Fibroblast of mammary gland (primary cell): ENCODE measurements around the gene IQGAP2.

Source experiments
- DNase-seq: peaks from one replicate; pipeline ENCODE4 v3.0.0-alpha.2; 2010; ENCODE audit warnings: low read depth
- H3K4me3 ChIP-seq: 2 replicates; pipeline ENCODE4 v1.5.1; 2011; ENCODE audit warnings: low read depth, mild to moderate bottlenecking, low read length, moderate library complexity; ENCODE audit not compliant: control insufficient read depth
- CTCF ChIP-seq: conservative IDR thresholded peaks from 2 replicates; pipeline ENCODE4 v1.5.1; 2011; ENCODE audit warnings: low read depth, low read length, inconsistent platforms; ENCODE audit not compliant: control insufficient read depth, insufficient read depth

IQGAP2 gene

GRCh38 chr5:76402251-76402885, 717 bp upstream of the IQGAP2 start:
- no peak for TF ChIP-seq CTCF
- peak overlapping the region; percentile 31 for H3K4me3 ChIP-seq

GRCh38 chr5:76403766-76404222, 709 bp downstream of the IQGAP2 start:
- TF ChIP-seq CTCF = no peak
- H3K4me3 ChIP-seq = no peak overlapping the region
- DNase-seq = no peak

More at GRCh38 chr5:76402251-76402885, 717 bp upstream of the IQGAP2 start:
- DNase-seq = no peak

GRCh38 chr5:76404223-76405211, 1.4 kb downstream of the IQGAP2 start:
- no peak for TF ChIP-seq CTCF
- H3K4me3 ChIP-seq = no peak overlapping the region
- DNase-seq = no peak

- no peak for DNase-seq
- no peak for TF ChIP-seq CTCF
- no peak overlapping the region for H3K4me3 ChIP-seq
These were observed 2.9 kb downstream of the IQGAP2 start for GRCh38 chr5:76406014-76406413.

GRCh38 chr5:76406673-76407072, 3.6 kb downstream of the IQGAP2 start:
- TF ChIP-seq CTCF = no peak
- no peak for DNase-seq

GRCh38 chr5:76408104-76408654, 5.1 kb downstream of the IQGAP2 start:
- no peak for TF ChIP-seq CTCF
- H3K4me3 ChIP-seq = no peak overlapping the region
- no peak for DNase-seq

More at GRCh38 chr5:76406673-76407072, 3.6 kb downstream of the IQGAP2 start:
- H3K4me3 ChIP-seq = no peak overlapping the region
